GM23338 (cell line): ENCODE data around the gene ZBTB24. TPM values are rescaled to one million over a fixed set of nuclear protein-coding genes. Genes with fewer than 3 reads are reported as not detected.

Experiments
- ATAC-seq: fragments of 200-7000 bp; cut with Tn5 transposase; 3 replicates; pipeline ENCODE4 v1.9.1; 2020
- DNase-seq: peaks from one replicate; pipeline ENCODE4 v3.0.0-alpha.2; 2015; ENCODE audit warnings: low spot score
- H2AFZ ChIP-seq: fragments of 200-600 bp; sonication (generic); 2 replicates; pipeline ENCODE4 v1.8.0; 2016; ENCODE audit warnings: antibody characterized with exemption, mild to moderate bottlenecking, moderate library complexity
- H3F3A ChIP-seq: fragments of 200-600 bp; sonication (generic); replicated peaks from 2 replicates; pipeline ENCODE4 v1.8.0; 2017; ENCODE audit warnings: antibody characterized with exemption, mixed run types, low read depth
- H3K27ac ChIP-seq: fragments of 200-600 bp; sonication (generic); 2 replicates; pipeline ENCODE4 v1.6.1; 2016; ENCODE audit warnings: low read depth
- H3K27me3 ChIP-seq: fragments of 200-600 bp; sonication (generic); 2 replicates; pipeline ENCODE4 v1.8.0; 2016; ENCODE audit warnings: mild to moderate bottlenecking, mixed run types, moderate library complexity; ENCODE audit not compliant: insufficient read depth
- H3K36me3 ChIP-seq: fragments of 200-600 bp; sonication (generic); 2 replicates; pipeline ENCODE4 v1.8.0; 2016; ENCODE audit warnings: mild to moderate bottlenecking; ENCODE audit not compliant: insufficient read depth
- H3K4me1 ChIP-seq: fragments of 200-600 bp; sonication (generic); 2 replicates; pipeline ENCODE4 v1.8.0; 2016; ENCODE audit warnings: mild to moderate bottlenecking, moderate library complexity; ENCODE audit not compliant: insufficient read depth
- H3K4me2 ChIP-seq: fragments of 200-600 bp; sonication (generic); 2 replicates; pipeline ENCODE4 v1.7.1; 2017; ENCODE audit warnings: mixed run types
- H3K4me3 ChIP-seq: fragments of 200-600 bp; sonication (generic); 2 replicates; pipeline ENCODE4 v1.6.1; 2016; ENCODE audit warnings: mixed run types
- H3K79me2 ChIP-seq: fragments of 200-600 bp; sonication (generic); replicated peaks from 2 replicates; pipeline ENCODE4 v1.8.0; 2017; ENCODE audit warnings: mild to moderate bottlenecking; ENCODE audit not compliant: insufficient read depth
- H3K9me2 ChIP-seq: fragments of 200-600 bp; sonication (generic); 2 replicates; pipeline ENCODE4 v1.8.0; 2017; ENCODE audit not compliant: insufficient read depth
- H4K20me1 ChIP-seq: fragments of 200-600 bp; sonication (generic); replicated peaks from 2 replicates; pipeline ENCODE4 v1.8.0; 2017; ENCODE audit warnings: mild to moderate bottlenecking; ENCODE audit not compliant: insufficient read depth
- H3K27ac Mint-ChIP-seq: 2 replicates; pipeline ENCODE4 v1.8.0; 2020; ENCODE audit warnings: inconsistent platforms, mild to moderate bottlenecking, moderate library complexity, mixed read lengths
- H3K27me3 Mint-ChIP-seq: 3 replicates; pipeline ENCODE4 v1.8.0; 2022; ENCODE audit warnings: low read depth, mild to moderate bottlenecking, moderate library complexity, mixed read lengths, inconsistent platforms; ENCODE audit not compliant: insufficient read depth, poor library complexity
- H3K36me3 Mint-ChIP-seq: 3 replicates; pipeline ENCODE4 v1.8.0; 2021; ENCODE audit warnings: low read depth, mild to moderate bottlenecking, inconsistent platforms, moderate library complexity, mixed read lengths
- H3K4me1 Mint-ChIP-seq: 3 replicates; pipeline ENCODE4 v1.8.0; 2020; ENCODE audit warnings: mild to moderate bottlenecking, inconsistent platforms, mixed read lengths
- H3K4me3 Mint-ChIP-seq: 3 replicates; pipeline ENCODE4 v1.8.0; 2021; ENCODE audit warnings: moderate library complexity, mild to moderate bottlenecking, inconsistent platforms, mixed read lengths
- H3K9me3 Mint-ChIP-seq: 3 replicates; pipeline ENCODE4 v1.8.0; 2020; ENCODE audit warnings: moderate library complexity, mild to moderate bottlenecking, inconsistent platforms, mixed read lengths
- EZH2 ChIP-seq: fragments of 200-600 bp; sonication (generic); IDR thresholded peaks from one replicate; pipeline ENCODE4 v1.8.0; 2017; ENCODE audit warnings: antibody characterized with exemption, mild to moderate bottlenecking, low read depth; ENCODE audit not compliant: unreplicated experiment
- STAT1 ChIP-seq: IDR thresholded peaks from one replicate; pipeline ENCODE4 v1.6.1; 2016; ENCODE audit warnings: antibody characterized with exemption; ENCODE audit not compliant: unreplicated experiment
- ZNF331 ChIP-seq: fragments of 250-450 bp; sonication (Bioruptor Pico); IDR thresholded peaks from 2 replicates; pipeline ENCODE4 v1.5.0; 2020; ENCODE audit warnings: low read depth, mild to moderate bottlenecking, moderate library complexity
- ZNF462 ChIP-seq: fragments of 250-450 bp; sonication (Bioruptor Pico); IDR thresholded peaks from 2 replicates; pipeline ENCODE4 v1.5.0; 2020; ENCODE audit warnings: mild to moderate bottlenecking, moderate library complexity
- polyA plus RNA-seq: library from polyadenylated mRNA; unstranded; fragments of >200 nt; fragmentation: Nextera tagmentation; extraction: Ambion mirVana; gene quantifications from 2 replicates; pipeline ENCODE4 v1.2.1, GENCODE V29; 2016
- total RNA-seq: library from RNA; depleted of rRNA; stranded (reverse); fragments of >200 nt; shearing (Covaris generic); gene quantifications from 2 replicates; pipeline ENCODE4 v1.2.3, GENCODE V29; 2014

Gene ZBTB24
- total and polyA plus RNA-seq, 2 experiments from 2014 or later: 7.9 to 22.0 TPM

DNA sequence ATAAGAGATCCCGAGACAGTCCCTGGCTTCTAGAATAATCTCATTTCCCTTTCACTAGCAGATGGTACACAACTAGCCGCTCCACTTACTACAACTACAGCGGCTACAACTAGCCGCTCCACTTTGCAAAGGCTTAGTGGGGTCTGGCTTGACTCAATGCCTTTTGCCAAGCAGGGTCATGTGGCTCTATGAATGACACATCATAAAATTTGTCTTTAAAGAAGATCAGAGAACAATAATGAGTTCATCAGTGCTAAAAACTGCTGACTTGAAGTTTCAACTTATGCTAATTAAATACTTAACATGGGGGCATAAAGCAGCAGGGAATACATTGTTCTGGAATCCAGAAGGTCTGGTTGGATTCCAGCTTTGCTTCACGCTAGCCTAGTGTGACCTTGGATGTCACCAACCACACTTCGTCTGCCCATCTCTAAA is 25.4 kb downstream of the ZBTB24 start:
- Histone ChIP-seq H4K20me1 (peaks cover 8% of the 10 kb centered on the region; the same call in 1 of the 2 replicates), H3K27ac (no peak overlapping the region), H3K4me2 (peak overlapping the region; percentile 85; the same call in 1 of the 2 replicates), H3F3A (peaks cover 9% of the 10 kb centered on the region; the same call in 1 of the 2 replicates), H3K79me2 (no peaks in the 10 kb centered on the region), H3K36me3 (peaks cover 11% of the 10 kb centered on the region), H3K27me3 (no peaks in the 10 kb centered on the region; the same call in 1 of the 2 replicates), H3K4me1 (peaks cover 30% of the 10 kb centered on the region), H2AFZ (no peak overlapping the region), H3K4me3 (no peak overlapping the region), H3K9me2 (no peaks in the 10 kb centered on the region)
- H3K4me1 Mint-ChIP-seq: peaks cover 38% of the 10 kb centered on the region
- peaks cover 22% of the 10 kb centered on the region for H3K27me3 Mint-ChIP-seq
- ATAC-seq (no peak), DNase-seq (no peak)
- no peak overlapping the region for H3K27ac Mint-ChIP-seq
- H3K9me3 Mint-ChIP-seq: no peaks in the 10 kb centered on the region; the same call in 2 of the 3 replicates
- peaks cover 20% of the 10 kb centered on the region for H3K36me3 Mint-ChIP-seq
- TF ChIP-seq STAT1 (no peak), EZH2 (no peak), ZNF462 (CRISPR knock-in tag) (0 out of 2 replicates have a peak, but pooled peaks have one; percentile 24), ZNF331 (no peak)
- H3K4me3 Mint-ChIP-seq: no peak overlapping the region; the same call in 2 of the 3 replicates
